ENCODE measurements around the gene GNG7.
A peak's percentile ranks its signal among the peaks of the same experiment; 100 is the strongest.
"Not testable (repeated sequence)": the region's sequence is repeated elsewhere in the genome, so short reads cannot be mapped to it uniquely, and the experiment has no call there.

Gene GNG7

GRCh38 chr19:2591537-2592291 is 110.8 kb downstream of the GNG7 start:
- DNase-seq: no peak

DNA sequence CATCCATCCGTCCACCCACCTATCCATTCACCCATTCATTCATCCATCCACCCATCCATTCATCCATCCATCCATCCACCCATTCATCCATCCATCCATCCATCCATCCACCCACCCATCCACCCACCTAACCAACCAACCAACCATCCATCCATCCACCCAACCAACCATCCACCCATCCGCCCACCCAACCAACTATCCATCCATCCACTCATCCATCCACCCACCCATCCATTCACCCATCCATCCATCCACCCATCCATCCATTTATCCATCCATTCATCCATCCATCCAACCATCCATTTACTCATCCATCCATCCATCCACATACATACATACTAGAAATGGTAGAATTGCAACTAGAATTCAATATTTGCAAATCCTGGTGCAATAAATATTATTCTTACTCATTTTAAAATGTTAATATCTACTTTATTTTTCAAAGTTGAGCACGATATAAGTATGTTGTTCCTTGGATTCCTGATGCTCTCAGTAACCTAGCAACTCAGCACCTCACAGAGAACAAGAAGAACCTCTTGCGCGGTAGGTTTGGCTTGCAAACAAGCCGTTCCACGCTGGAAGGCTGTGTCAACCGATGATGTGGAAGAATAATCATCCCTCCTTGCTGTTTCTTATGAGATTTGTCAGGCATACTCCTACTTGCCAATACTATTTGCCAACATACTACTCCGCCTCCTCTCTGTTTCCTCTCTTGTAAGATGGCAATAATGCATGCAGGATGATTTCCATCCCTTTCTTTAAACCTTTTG is 111.7 kb downstream of the GNG7 start:
- DNase-seq: no peak

GRCh38 chr19:2589441-2589840 is 113.1 kb downstream of the GNG7 start:
- DNase-seq: no peak

DNA sequence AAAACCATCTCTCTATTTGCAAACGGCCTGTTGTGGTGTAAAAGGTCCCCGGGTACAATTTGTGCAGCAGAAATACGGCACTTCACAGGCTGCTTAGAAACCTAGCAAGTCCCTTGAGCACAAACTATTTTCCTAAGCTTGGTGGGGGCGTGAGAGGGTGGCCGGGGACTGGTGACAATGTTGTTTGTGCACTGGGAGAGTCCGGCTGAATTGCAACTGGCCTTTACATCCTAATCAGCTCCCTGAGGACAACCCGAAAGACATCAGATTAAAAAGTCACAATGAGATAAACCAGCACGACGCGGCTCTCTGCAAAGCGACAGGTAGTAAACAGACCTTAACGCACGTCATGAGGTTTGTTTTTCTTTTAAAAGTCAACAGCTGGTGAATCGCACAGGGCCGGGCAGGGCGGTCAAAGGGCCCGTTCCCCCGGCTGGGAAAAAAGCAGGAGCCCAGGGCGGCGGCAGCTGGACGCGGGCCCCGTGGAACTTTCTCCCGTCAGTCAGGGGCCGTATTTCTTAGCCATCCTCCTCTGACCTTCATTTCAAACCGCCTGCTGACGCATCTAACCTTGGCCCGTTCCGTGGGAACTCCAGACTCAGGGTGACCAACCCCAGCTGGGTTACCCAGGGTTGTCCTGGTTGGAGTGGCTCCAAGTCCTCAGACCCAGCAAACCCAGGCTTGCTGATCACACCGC is 114.3 kb downstream of the GNG7 start:
- no peak for DNase-seq

- no peak for DNase-seq
Measured at GRCh38 chr19:2587001-2587719, 115.3 kb downstream of the GNG7 start.

DNA sequence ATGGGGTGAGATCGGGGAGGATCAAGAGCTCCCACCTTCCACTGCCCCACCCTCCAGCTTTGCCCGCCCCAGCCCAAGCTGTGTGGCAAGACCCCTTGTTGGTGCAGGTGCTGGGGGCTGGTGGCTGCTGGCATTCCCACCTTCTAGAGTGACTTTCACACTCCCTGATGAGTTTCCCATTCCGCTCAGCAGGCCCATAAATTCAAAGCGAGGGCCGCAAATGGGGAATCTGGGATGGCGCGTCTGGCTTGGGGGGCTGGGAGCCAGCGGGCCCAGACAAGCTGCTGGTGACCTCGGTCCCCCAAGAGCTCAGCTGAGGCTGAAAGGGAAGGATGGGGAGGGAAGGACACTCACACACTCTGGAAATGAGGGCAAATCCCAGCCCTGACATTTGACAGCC is 116.3 kb downstream of the GNG7 start:
- no peak for DNase-seq

DNA sequence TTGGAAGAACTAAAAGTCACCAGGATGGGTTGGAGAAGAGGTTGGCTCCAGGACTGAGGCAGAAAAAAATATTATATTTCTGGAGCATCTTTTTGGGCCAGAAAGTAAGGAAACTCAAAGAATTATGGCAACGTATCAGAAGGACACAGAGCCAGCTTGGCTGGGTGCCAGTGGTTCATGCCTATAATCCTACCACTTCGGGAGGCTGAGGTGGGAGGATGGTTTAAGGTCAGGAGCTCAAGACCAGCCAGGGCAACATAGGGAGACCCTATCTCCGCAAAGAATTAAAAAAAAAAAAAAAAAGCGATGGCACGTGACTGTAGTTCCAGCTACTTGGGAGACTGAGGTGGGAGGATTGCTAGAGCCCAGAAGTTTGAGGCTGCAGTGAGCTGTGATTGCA is 118.5 kb downstream of the GNG7 start:
- no peak for DNase-seq

GRCh38 chr19:2582984-2583956 is 119.2 kb downstream of the GNG7 start:
- DNase-seq: no peak

- not testable (repeated sequence) for DNase-seq
Measured at GRCh38 chr19:2580396-2580795, 122.1 kb downstream of the GNG7 start.

DNA sequence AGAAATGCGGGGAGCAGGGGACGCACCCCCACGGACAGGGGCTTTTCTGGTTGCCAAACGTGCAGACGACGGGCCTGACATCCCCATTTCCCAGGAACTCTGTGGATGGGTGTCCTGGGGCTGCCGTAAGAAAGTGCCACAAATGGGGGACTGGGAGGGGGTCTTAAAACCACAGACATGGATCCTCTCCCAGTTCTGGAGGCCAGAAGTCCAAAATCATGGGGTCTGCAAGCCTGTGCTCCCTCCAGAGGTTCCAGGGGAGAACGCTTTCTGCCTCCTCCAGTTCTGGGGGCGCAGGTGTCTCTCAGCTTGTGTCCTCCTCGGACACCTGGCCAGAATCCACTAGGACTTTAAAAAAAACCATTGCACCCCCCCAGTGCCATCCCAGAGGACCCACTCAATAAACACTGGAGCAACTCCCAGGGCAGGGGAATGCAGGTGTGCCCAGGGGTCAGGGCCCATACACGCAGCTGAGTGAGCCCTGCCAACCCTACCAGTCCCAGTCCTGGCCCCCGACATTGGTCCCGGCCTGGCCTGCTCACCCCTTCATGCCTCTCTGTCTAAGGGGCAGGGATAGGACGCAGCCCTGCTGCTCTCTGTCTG is 122.7 kb downstream of the GNG7 start:
- DNase-seq: no peak

- peak; percentile 66 for DNase-seq
Measured at GRCh38 chr19:2578901-2579677, 123.4 kb downstream of the GNG7 start.

GRCh38 chr19:2578391-2578890 is 124.1 kb downstream of the GNG7 start:
- no peak for DNase-seq

DNA sequence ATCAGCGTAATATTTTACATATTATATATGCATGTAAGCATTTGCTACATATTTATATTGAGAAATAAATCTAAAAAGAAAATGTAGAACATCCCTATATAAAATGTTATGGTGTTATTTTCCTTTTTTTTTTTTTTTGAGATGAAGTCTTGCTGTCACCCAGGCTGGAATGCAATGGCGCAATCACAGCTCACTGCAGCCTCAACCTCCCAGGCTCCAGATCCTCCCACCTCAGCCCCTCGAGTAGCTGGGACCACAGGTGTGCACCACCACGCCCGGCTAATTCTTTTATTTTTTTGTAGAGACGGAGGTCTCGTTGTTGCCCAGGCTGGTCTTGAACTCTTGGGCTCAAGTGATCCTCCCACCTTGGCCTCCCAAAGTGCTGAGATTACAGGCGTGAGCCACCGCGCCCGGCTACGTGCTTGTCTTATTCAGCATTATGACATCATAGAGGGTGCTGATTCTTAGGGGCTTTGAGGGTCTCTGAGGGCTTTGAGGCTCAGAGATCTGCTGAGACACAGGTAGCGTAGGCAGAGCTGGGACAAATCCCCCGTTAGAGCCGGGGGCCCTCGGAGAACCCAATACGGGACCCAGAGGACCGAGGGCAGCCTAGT is 124.7 kb downstream of the GNG7 start:
- DNase-seq: no peak

GRCh38 chr19:2575734-2576481 is 126.6 kb downstream of the GNG7 start:
- DNase-seq: no peak

DNA sequence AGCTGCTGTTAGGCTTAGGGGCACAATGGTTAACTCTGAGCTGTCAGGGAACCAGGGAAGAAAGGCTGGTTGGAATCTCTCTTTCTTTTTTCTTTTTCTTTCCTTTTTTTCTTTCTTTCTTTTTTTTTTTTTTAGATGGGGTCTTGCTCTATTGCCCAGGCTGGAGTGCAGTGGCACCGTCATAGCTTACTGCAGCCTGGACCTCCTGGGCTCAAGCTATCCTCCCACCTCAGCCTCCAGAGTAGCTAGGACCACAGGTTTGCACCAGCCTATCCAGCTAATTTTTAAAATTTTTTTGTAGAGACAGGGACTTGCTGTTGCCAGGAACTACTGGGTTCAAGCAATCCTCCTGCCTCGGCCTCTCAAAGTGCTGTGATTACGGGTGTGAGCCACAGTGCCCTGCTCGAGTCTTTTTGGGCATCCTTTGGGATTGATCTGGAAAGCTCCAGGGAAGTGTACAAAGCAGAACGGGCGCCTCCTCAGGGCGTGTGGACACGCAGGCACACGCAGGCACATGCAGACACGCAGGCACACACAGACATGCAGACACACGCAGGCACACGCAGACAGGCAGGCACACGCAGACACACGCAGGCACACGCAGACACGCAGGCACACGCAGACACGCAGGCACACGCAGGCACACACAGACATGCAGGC is 127.4 kb downstream of the GNG7 start:
- DNase-seq: no peak

GRCh38 chr19:2574478-2574931 is 128.0 kb downstream of the GNG7 start:
- no peak for DNase-seq

DNA sequence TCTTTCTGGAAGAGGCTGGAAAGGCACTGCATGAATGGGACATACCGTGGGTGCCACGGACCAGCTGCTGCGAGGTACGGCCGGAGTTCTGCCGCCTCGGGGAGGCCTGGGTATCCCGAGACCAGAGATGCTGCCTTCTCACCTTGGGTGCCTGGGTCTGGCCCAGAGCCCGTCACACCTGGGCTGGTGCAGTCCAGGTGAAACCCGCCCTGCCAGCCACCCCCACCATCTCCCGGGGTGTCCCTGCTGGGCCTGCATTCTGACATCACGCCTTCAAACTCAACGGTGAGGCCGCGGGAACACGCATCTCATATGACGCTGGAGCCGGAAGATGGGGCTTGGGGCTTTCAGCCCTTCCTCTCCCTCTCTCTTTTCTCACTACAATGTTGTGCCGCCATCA is 128.6 kb downstream of the GNG7 start:
- DNase-seq: no peak

GRCh38 chr19:2572152-2572551 is 130.3 kb downstream of the GNG7 start:
- not testable (repeated sequence) for DNase-seq

Measured in activated naive CD4-positive, alpha-beta T cell treated with Interleukin-2 at 50 U/mL for 16 hours (primary cell).